ENCODE data around the gene TMEM201. TPM values are rescaled to one million over a fixed set of nuclear protein-coding genes. Genes with fewer than 3 reads are reported as not detected.

The TMEM201 gene
- total and polyA plus RNA-seq, 9 of the 15 experiments (the other 6 are each of a cell fraction or from before 2014, with no cell fraction given) = 0.42 to 51.3 (median 7.4) TPM

DNA sequence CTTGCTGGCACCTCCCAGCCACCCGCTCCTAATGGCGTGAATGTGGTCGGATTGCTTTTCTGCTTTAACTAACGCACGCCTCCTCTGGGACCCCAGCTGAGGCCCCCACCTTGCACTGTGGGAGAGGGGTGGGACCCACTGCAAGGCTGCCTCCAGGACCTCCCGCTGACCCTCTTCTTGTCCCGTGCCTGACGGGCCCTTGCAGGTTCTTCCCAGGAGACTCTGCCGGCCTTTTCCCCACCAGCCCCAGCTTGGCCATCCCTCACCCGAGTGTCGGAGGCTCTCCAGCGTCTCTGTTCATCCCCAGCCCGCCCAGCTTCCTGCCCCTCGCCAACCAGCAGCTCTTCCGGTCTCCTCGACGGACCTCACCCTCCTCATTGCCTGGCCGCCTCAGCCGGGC, 18.6 kb downstream of the TMEM201 start:
- H3K27me3 ChIP-seq (ENCODE audit: control insufficient read depth in 2 of 2, insufficient read depth in 2 of 2, low read length in 2 of 2) = no peaks in the 10 kb centered on the region
- BruUV-seq (replicated peaks) = no TSS peak
- intact Hi-C loops (cut with micrococcal nuclease) (no loop called here), in situ Hi-C loops (cut with MboI) (no loop called here)
- FAIRE-seq = no peak
- ChIA-PET POLR2A (interaction anchor here (0.6 to 3.0 kb wide), 3 partner anchors 9 to 84 kb away, joined by 3 to 17 read pairs (median 3); no protein-coding TSS in a partner anchor), CTCF (ENCODE audit: low intra/inter-chr PET ratio) (no interaction called here)
- H3K36me3 ChIP-seq (ENCODE audit: control insufficient read depth, insufficient read depth, low read length) = peaks cover 96% of the 10 kb centered on the region; the same call in 2 of the 3 replicates
- no peaks in the 10 kb centered on the region for H3K9me3 ChIP-seq (replicated peaks; ENCODE audit: control insufficient read depth, insufficient read depth, low read depth, low read length)
- no peak overlapping the region for H2AFZ ChIP-seq (ENCODE audit: low read depth, low read length)
- no peak overlapping the region for H3K27ac ChIP-seq (ENCODE audit: extremely low read depth, low read depth, low read length)
- H3K4me3 ChIP-seq = no peak overlapping the region
- TF ChIP-seq POLR2G (IDR thresholded peaks at IDR 0.05; ENCODE audit: low read depth, low read length) (peak; percentile 55; the same call in 1 of the 2 replicates), NFIX (CRISPR knock-in tag; IDR thresholded peaks at IDR 0.05; ENCODE audit: low read depth) (no peak)
- TF ChIP-seq, protein P1, sequence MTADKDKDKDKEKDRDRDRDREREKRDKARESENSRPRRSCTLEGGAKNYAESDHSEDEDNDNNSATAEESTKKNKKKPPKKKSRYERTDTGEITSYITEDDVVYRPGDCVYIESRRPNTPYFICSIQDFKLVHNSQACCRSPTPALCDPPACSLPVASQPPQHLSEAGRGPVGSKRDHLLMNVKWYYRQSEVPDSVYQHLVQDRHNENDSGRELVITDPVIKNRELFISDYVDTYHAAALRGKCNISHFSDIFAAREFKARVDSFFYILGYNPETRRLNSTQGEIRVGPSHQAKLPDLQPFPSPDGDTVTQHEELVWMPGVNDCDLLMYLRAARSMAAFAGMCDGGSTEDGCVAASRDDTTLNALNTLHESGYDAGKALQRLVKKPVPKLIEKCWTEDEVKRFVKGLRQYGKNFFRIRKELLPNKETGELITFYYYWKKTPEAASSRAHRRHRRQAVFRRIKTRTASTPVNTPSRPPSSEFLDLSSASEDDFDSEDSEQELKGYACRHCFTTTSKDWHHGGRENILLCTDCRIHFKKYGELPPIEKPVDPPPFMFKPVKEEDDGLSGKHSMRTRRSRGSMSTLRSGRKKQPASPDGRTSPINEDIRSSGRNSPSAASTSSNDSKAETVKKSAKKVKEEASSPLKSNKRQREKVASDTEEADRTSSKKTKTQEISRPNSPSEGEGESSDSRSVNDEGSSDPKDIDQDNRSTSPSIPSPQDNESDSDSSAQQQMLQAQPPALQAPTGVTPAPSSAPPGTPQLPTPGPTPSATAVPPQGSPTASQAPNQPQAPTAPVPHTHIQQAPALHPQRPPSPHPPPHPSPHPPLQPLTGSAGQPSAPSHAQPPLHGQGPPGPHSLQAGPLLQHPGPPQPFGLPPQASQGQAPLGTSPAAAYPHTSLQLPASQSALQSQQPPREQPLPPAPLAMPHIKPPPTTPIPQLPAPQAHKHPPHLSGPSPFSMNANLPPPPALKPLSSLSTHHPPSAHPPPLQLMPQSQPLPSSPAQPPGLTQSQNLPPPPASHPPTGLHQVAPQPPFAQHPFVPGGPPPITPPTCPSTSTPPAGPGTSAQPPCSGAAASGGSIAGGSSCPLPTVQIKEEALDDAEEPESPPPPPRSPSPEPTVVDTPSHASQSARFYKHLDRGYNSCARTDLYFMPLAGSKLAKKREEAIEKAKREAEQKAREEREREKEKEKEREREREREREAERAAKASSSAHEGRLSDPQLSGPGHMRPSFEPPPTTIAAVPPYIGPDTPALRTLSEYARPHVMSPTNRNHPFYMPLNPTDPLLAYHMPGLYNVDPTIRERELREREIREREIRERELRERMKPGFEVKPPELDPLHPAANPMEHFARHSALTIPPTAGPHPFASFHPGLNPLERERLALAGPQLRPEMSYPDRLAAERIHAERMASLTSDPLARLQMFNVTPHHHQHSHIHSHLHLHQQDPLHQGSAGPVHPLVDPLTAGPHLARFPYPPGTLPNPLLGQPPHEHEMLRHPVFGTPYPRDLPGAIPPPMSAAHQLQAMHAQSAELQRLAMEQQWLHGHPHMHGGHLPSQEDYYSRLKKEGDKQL (CRISPR knock-in tag; IDR thresholded peaks at IDR 0.05; ENCODE audit: borderline replicate concordance) = no peak
- no peak for ATAC-seq
- H3K4me1 ChIP-seq (replicated peaks in 1 of 2; ENCODE audit: control insufficient read depth in 2 of 2, insufficient read depth in 2 of 2, low read length in 2 of 2) = peaks cover 0 to 14% of the 10 kb centered on the region in 2 experiments; a peak in 1 of 5 replicates
- H3K9me1 ChIP-seq (ENCODE audit: control insufficient read depth, insufficient read depth, low read length) = peaks cover 3% of the 10 kb centered on the region
- no peak overlapping the region for H3K9ac ChIP-seq (ENCODE audit: insufficient read depth in 1 of 2, low read depth in 2 of 2, low read length in 2 of 2)
- no peaks in the 10 kb centered on the region for H4K20me1 ChIP-seq (replicated peaks; ENCODE audit: control insufficient read depth, insufficient read depth, low read length)
- 89% methylated on average over 19 of the region's 19 CpGs for WGBS (ENCODE audit: insufficient coverage, low coverage, missing lambda C conversion rate)
- no peak for DNase-seq (ENCODE audit: extremely low read depth in 1 of 4, low spot score in 3 of 4)
- H3K79me2 ChIP-seq (ENCODE audit: control insufficient read depth, insufficient read depth, low read length) = no peaks in the 10 kb centered on the region
- no peak overlapping the region for H3K4me2 ChIP-seq (ENCODE audit: insufficient read depth, low read length)

All from K562 (cell line).